Epithelial cell of proximal tubule (primary cell): ENCODE measurements around the gene MOB1B. TPM values are rescaled to one million over a fixed set of nuclear protein-coding genes. Genes with fewer than 3 reads are reported as not detected.

ENCODE experiments used
- DNase-seq: peaks from one replicate; pipeline ENCODE4 v3.0.0-alpha.2; 2011; ENCODE audit warnings: low read depth
- H3K4me3 ChIP-seq: 2 replicates; pipeline ENCODE4 v1.5.1; 2011; ENCODE audit warnings: low read depth, mild to moderate bottlenecking, low read length
- total RNA-seq: library from RNA; depleted of rRNA; stranded (reverse); fragments of >200 nt; gene quantifications from 2 replicates; pipeline ENCODE4 v1.2.3, GENCODE V29; 2015
- TF ChIP-seq, protein P1 (sequence below): conservative IDR thresholded peaks from 2 replicates; pipeline ENCODE4 v1.5.1; 2012; ENCODE audit warnings: low read depth, mild to moderate bottlenecking, low read length

The MOB1B gene
- total RNA-seq, 1 donor from 2014 or later: 8.3 TPM

DNA sequence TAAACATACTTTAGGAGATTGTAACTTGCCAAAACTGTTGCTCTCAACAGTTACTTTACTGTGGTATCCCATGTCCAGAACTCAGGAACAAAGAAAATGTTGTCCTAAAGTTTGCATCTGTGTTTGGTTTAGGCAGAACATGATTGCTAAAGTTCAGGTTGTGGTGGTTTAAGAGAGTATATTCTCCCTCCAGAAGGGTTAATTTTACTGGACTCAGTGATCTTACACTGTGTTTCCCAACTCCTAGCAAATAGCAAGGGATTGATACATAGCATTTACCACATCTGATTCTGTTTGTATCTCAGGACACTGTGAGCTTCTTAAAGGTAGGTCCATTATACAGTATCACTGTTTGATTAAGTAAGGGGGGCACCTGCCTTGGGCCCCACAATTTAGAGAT, 78.0 kb downstream of the MOB1B start:
- no peak for DNase-seq
- TF ChIP-seq, protein P1, sequence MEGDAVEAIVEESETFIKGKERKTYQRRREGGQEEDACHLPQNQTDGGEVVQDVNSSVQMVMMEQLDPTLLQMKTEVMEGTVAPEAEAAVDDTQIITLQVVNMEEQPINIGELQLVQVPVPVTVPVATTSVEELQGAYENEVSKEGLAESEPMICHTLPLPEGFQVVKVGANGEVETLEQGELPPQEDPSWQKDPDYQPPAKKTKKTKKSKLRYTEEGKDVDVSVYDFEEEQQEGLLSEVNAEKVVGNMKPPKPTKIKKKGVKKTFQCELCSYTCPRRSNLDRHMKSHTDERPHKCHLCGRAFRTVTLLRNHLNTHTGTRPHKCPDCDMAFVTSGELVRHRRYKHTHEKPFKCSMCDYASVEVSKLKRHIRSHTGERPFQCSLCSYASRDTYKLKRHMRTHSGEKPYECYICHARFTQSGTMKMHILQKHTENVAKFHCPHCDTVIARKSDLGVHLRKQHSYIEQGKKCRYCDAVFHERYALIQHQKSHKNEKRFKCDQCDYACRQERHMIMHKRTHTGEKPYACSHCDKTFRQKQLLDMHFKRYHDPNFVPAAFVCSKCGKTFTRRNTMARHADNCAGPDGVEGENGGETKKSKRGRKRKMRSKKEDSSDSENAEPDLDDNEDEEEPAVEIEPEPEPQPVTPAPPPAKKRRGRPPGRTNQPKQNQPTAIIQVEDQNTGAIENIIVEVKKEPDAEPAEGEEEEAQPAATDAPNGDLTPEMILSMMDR: no peak
- H3K4me3 ChIP-seq: no peak overlapping the region

DNA sequence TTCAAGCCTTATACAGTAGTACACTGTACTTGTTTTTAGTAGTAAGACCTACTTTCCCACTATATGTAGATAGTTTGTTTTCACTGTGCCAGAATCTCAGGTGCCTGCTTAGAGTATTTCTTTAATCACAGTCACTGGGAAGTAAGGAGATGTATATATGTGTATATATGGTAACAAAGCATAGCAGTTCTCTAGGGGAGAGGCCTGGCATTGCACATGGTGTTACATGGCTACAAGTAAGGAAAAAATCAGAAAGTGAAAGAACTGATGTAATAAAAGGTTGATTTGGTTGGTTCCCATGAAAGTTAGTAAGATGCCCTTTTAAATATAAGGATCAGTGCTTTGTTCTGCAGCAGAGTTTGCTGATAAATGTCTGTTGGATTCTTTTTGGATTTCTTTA, 81.9 kb downstream of the MOB1B start:
- DNase-seq: no peak
- TF ChIP-seq, protein P1: no peak
- H3K4me3 ChIP-seq: no peak overlapping the region

DNA sequence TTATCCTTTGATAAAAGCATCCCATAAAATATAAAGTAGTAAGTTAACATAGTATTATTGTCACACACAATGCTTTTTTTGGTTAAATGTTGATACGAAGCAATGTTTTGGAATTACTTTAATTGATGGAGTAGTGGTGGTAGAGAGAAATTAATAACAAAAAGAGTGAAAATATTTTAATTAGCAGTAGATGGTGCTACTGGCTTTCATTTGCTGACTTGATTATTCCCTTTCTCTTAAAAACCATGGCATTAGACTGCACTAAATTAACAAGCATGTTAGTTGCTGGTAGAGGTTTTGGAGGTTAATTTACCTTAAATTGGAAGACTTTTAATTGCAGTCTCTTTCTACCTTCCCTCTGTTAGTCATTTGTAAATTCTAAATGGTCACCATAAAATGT, 82.4 kb downstream of the MOB1B start:
- no peak overlapping the region for H3K4me3 ChIP-seq
- DNase-seq: no peak
- TF ChIP-seq, protein P1: no peak

DNA sequence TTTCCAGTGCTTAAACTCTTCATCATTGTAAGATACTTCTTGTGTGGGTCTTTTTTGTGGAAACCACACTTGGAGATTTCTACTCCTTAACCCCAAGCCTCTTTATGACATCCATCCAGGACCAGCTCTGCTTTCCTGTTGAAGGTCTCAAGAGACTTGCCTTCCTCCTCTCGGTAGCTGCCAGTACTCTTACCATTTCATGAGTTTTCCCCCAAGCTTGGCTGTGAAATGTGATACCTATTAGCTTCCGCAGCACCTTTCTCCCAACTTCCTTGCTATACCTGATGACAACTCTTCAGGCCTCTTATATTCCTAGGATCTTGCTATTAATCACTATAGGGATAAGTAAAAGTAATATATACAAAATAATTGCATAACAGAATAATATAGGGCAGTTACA, 89.4 kb downstream of the MOB1B start:
- TF ChIP-seq, protein P1: no peak
- no peak overlapping the region for H3K4me3 ChIP-seq
- DNase-seq: no peak

DNA sequence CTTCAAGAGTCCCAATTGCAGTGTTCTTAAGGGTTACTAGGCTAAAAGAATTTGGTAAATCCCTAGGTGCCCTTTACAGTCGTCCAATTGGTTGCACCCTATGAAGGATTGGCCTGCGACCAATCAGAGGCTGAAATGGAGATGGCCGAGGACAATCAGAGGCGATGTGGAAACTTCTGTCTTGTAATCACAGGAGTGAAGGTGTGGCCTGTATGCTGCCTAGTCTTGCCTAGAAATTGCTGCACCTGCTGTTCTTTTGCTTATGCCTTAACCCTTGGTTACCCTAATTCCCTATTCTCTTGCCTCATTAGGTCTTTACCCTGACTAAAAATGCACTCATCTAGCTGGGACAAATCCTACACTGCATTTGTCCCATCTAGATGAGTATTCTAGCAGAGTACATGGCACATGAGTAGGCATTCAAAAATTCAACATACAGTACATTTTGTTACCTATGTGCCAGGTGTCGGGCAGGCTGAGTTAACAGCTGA, 90.3 kb downstream of the MOB1B start:
- no peak for DNase-seq
- TF ChIP-seq, protein P1: no peak
- H3K4me3 ChIP-seq: peak overlapping the region; percentile 91

DNA sequence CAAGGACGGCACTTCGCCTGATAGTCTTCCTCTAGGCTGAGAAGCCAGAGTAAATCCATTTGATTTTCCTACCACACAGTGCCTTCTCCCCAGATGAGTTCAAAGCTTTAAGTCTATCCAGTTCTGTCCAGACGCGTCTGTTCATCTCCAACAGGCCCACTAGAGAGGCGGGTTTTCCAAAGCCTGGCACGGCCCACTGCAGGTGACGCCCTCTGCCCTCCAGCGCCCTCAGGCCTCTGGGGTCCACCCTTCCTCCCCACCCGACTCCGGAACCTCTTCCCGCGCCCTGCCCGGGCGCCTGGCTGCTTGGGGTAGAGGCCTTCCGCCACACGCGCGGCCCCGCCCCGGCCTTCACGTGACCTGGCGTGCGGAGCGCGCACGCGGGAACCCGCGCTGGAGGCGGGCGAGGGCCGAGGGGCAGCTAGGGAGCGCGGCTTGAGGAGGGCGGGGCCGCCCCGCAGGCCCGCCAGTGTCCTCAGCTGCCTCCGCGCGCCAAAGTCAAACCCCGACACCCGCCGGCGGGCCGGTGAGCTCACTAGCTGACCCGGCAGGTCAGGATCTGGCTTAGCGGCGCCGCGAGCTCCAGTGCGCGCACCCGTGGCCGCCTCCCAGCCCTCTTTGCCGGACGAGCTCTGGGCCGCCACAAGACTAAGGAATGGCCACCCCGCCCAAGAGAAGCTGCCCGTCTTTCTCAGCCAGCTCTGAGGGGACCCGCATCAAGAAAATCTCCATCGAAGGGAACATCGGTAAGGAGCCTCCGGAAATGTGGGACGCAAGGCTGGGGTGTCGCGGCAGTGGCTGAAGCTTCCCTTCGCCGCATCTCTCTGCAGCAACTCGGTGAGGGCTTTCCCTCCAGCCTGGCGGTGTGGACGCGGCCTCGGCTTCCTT, 91.3 kb downstream of the MOB1B start, which contains the start of gene DCK:
TSS of gene DCK (plus strand) at position 469 of the 888 bp plus-strand sequence. CDS start at position 656, 187 bp downstream.
- TF ChIP-seq, protein P1: no peak
- H3K4me3 ChIP-seq: peak within 1 kb of the TSS; percentile 91
- DNase-seq: no peak

GRCh38 chr4:70994069-70994366, 91.8 kb downstream of the MOB1B start:
- TF ChIP-seq, protein P1: no peak
- H3K4me3 ChIP-seq: peak overlapping the region; percentile 91
- DNase-seq: no peak
